ENCODE results near the gene TRIM29.
A peak's percentile ranks its signal among the peaks of the same experiment; 100 is the strongest.

TRIM29 gene

DNA sequence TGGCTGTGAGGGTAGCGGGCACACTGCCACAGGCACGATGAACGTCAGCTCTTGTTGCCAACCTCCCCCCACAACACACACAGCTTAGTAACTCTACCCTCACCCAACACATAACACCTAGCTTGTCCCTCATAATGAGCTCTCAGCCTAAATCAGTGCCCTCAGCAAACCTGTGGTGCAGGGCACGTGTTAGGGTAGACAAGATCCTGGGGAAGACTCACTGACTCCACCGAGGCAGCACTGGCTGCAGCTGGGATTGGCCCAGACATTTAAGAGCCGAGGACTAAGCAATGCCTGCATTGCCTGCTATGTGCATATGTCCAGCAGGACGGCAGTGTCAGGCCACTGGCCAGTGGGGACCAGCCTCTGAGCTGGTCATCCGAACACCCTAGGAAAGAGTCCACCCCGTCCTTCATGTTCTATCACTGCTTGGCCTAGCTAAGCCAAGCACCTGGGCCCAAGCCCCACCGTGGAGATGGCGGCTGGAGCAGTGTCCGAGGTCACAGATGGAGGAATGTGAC is 32.9 kb upstream of the TRIM29 start:
- H3K27me3 ChIP-seq (replicated peaks; ENCODE audit: control insufficient read depth, insufficient read depth, low read length, poor library complexity, severe bottlenecking), result peaks cover 14% of the 10 kb centered on the region
- no peaks in the 10 kb centered on the region for H3K9me3 ChIP-seq (ENCODE audit: control insufficient read depth, low read length)
- H3K36me3 ChIP-seq (ENCODE audit: control insufficient read depth, insufficient read depth, low read length), result no peaks in the 10 kb centered on the region
- DNase-seq, result no peak
- H3K4me1 ChIP-seq (ENCODE audit: control insufficient read depth, insufficient read depth, low read length, poor library complexity, severe bottlenecking), result peaks cover 3% of the 10 kb centered on the region
- H3K27ac ChIP-seq (ENCODE audit: insufficient read depth, low read length, poor library complexity, severe bottlenecking), result no peak overlapping the region
- H3K4me3 ChIP-seq (ENCODE audit: insufficient read depth, low read depth, low read length, poor library complexity, severe bottlenecking), result no peak overlapping the region

DNA sequence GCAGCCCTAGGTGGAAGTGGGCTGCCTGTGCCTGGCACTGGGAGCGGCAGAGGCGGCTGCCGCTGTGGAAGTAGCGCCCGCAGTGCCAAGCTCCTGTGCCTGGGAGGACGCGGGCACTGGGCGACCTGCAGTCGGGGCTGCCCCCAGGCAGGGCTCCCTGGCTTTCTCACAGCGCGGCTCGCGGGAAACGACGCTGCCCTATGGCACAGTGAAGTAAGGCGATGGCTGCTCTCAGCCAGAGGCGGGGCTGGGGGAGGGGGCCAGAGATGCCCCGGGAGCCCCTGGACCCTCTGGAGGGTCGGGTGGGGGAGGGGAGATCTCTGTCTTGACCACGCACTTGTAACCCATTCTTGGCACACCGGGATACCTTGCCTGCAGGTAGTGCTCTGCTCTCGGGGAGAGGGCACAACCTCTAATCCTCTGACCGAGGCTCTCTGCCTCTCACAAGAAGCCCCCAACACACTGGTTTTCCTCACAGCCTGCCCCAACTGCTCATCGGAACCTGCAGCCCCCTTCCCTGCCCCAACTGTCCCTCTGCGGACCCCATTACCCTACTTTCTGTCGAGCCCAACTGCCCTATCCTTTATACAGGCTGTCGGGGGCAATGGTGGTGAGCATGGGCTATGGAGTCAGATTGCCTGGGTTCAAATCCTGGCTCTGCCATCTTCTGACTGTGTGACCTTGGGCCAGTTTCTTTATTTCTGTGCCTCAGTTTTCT is 32.2 kb upstream of the TRIM29 start:
- Histone ChIP-seq H3K27ac (ENCODE audit: insufficient read depth, low read length, poor library complexity, severe bottlenecking) (no peak overlapping the region), H3K27me3 (replicated peaks; ENCODE audit: control insufficient read depth, insufficient read depth, low read length, poor library complexity, severe bottlenecking) (peaks cover 14% of the 10 kb centered on the region)

DNA sequence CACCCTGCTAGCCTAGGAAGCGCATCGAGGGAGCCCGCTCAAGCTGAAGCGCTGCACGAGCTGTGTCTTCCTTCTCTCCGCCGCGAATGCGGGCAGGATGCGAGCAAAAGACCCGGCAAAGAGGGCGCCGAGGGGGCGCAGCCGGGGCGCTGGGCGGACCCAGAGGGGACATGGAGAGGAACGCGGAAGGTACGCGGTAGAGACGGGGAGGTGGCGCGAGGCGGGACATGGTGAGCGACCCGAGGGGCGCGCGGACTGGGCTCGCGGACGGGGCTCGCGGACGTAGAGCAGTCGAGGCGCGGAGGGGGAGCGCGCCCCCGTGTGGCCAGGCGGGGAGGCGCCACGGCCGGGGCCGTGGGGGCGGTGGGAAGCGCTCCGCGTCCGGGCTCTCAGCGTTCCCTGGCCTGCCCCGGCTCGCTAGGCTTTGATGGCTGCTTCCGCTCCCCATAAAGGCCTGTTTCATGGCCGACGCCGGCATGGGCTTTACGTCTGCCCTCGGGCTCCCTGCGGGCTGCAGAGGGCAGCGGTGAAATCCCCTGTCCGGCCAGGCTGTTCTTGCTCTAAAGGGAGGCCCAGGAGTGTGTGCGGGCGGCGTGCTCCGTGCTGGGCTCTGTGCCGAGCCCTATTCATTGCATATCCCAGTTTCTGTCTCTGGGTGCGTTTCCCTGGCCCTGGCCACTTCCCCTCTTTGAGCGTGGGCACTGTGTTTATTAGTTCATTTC is 31.2 kb upstream of the TRIM29 start:
- DNase-seq, result no peak
- Histone ChIP-seq H3K27ac (ENCODE audit: insufficient read depth, low read length, poor library complexity, severe bottlenecking) (no peak overlapping the region), H3K4me3 (ENCODE audit: insufficient read depth, low read depth, low read length, poor library complexity, severe bottlenecking) (peak overlapping the region; percentile 42), H3K9me3 (ENCODE audit: control insufficient read depth, low read length) (no peaks in the 10 kb centered on the region), H3K4me1 (ENCODE audit: control insufficient read depth, insufficient read depth, low read length, poor library complexity, severe bottlenecking) (peaks cover 3% of the 10 kb centered on the region), H3K27me3 (replicated peaks; ENCODE audit: control insufficient read depth, insufficient read depth, low read length, poor library complexity, severe bottlenecking) (peaks cover 14% of the 10 kb centered on the region), H3K36me3 (ENCODE audit: control insufficient read depth, insufficient read depth, low read length) (no peaks in the 10 kb centered on the region)

More for the DNA sequence above, 32.2 kb upstream of the TRIM29 start:
- DNase-seq, result no peak
- no peak overlapping the region for H3K4me3 ChIP-seq (ENCODE audit: insufficient read depth, low read depth, low read length, poor library complexity, severe bottlenecking)
- H3K36me3 ChIP-seq (ENCODE audit: control insufficient read depth, insufficient read depth, low read length), result no peaks in the 10 kb centered on the region
- H3K4me1 ChIP-seq (ENCODE audit: control insufficient read depth, insufficient read depth, low read length, poor library complexity, severe bottlenecking), result peaks cover 3% of the 10 kb centered on the region
- H3K9me3 ChIP-seq (ENCODE audit: control insufficient read depth, low read length), result no peaks in the 10 kb centered on the region

DNA sequence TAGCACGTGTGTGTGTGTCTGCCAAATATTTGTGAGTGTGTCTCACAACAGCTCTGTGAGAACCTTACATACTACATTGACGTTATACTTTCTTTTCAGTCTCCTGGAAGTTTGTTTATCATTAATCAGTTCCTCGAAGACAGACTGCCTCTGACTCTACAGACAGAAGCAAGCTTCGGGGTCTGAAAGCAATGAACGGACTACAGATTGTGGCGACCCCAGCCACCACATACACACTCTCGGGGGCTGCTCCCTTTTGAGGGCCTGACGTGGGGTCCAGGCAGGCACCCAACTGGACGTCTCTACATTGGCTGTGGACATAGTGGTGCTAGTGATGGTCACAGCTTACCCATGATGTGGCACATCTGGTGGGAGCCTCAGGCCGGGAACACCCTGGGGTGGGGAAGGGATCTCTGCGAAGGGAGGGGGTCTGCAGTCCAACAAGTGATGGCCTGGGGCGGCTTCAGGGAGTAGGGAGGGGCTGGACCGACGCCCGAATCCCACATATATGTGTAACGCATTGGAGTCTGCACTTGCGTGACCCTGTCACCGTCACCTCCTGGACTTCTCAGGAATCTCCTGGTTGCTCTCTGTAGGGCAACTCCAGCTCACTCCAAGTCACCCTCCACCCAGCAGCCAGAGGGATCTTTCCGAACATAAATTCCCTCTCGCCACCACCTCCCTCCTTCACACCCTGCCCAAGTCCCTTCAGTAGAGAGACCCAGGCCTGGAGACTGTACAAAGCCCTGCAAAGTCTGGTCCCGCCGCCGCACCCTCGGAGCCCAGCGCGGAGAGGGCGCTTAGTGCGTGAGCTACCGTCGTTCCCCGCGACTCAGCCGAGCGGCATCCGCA is 30.4 kb upstream of the TRIM29 start:
- DNase-seq, result no peak
- H3K4me3 ChIP-seq (ENCODE audit: insufficient read depth, low read depth, low read length, poor library complexity, severe bottlenecking), result peak overlapping the region; percentile 42
- peaks cover 3% of the 10 kb centered on the region for H3K4me1 ChIP-seq (ENCODE audit: control insufficient read depth, insufficient read depth, low read length, poor library complexity, severe bottlenecking)
- no peak overlapping the region for H3K27ac ChIP-seq (ENCODE audit: insufficient read depth, low read length, poor library complexity, severe bottlenecking)
- H3K36me3 ChIP-seq (ENCODE audit: control insufficient read depth, insufficient read depth, low read length), result no peaks in the 10 kb centered on the region
- H3K9me3 ChIP-seq (ENCODE audit: control insufficient read depth, low read length), result no peaks in the 10 kb centered on the region
- peaks cover 14% of the 10 kb centered on the region for H3K27me3 ChIP-seq (replicated peaks; ENCODE audit: control insufficient read depth, insufficient read depth, low read length, poor library complexity, severe bottlenecking)

DNA sequence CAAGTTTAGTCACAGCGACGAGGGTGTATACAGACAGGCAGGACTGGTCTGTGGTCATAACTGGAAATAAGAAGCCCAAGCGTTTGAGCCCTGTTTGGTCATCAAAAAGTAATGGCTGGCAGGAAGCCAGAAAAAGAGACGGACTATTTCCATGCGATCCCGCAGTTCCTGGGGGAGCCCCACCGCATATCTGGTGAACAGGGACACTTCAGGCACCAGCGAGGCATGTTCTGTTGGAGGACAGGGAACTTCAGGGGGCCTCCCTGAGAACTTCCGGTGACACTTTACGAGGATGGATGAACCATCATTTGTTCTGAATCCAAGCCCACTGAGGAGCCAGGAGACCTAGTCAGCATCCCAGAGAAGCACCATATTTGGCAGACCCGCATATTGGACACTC is 29.7 kb upstream of the TRIM29 start:
- Histone ChIP-seq H3K4me3 (ENCODE audit: insufficient read depth, low read depth, low read length, poor library complexity, severe bottlenecking) (no peak overlapping the region), H3K27ac (ENCODE audit: insufficient read depth, low read length, poor library complexity, severe bottlenecking) (no peak overlapping the region), H3K4me1 (ENCODE audit: control insufficient read depth, insufficient read depth, low read length, poor library complexity, severe bottlenecking) (peaks cover 3% of the 10 kb centered on the region), H3K27me3 (replicated peaks; ENCODE audit: control insufficient read depth, insufficient read depth, low read length, poor library complexity, severe bottlenecking) (peaks cover 14% of the 10 kb centered on the region), H3K9me3 (ENCODE audit: control insufficient read depth, low read length) (no peaks in the 10 kb centered on the region), H3K36me3 (ENCODE audit: control insufficient read depth, insufficient read depth, low read length) (no peaks in the 10 kb centered on the region)
- DNase-seq, result no peak

DNA sequence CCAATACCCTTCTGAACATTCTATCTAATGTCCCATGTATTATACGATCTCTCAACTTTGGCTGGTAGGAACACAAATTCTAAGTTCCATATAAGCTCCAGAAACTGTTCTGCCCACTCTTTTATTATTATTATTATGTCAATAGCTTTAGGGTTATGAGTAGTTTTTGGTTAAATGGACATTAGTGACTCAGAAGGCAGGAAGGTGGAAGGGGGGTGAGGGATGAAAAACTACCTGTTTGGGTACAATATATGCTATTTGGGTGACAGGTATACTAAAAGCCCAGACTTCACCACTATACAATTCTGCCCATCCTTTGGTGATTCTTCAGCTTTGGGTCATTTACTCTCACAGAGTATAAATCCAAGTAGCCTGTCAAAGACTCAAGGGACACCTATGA is 22.5 kb upstream of the TRIM29 start:
- no peaks in the 10 kb centered on the region for H3K9me3 ChIP-seq (ENCODE audit: control insufficient read depth, low read length)
- H3K4me1 ChIP-seq (ENCODE audit: control insufficient read depth, insufficient read depth, low read length, poor library complexity, severe bottlenecking), result no peaks in the 10 kb centered on the region
- DNase-seq, result no peak
- no peak overlapping the region for H3K4me3 ChIP-seq (ENCODE audit: insufficient read depth, low read depth, low read length, poor library complexity, severe bottlenecking)
- H3K36me3 ChIP-seq (ENCODE audit: control insufficient read depth, insufficient read depth, low read length), result no peaks in the 10 kb centered on the region
- no peak overlapping the region for H3K27ac ChIP-seq (ENCODE audit: insufficient read depth, low read length, poor library complexity, severe bottlenecking)
- no peaks in the 10 kb centered on the region for H3K27me3 ChIP-seq (replicated peaks; ENCODE audit: control insufficient read depth, insufficient read depth, low read length, poor library complexity, severe bottlenecking)

DNA sequence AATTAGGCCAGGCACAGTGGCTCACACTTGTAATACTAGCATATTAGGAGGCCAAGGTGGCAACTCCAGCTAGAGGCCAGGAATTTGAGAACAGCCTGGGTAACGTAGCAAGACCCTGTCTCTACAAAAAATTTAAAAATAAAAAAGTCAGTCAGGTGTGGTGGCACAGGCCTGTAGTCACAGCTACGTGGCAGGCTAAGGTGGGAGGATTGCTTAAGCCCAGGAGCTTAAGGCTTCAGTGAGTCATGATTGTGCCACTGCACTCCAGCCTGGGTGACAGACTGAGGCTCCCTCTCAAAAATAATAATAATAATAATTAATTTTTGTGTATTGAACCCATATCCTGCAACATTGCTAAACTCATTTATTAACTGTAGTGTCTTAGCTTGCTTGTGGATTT is 15.3 kb upstream of the TRIM29 start:
- no peaks in the 10 kb centered on the region for H3K4me1 ChIP-seq (ENCODE audit: control insufficient read depth, insufficient read depth, low read length, poor library complexity, severe bottlenecking)
- no peak for DNase-seq
- no peaks in the 10 kb centered on the region for H3K9me3 ChIP-seq (ENCODE audit: control insufficient read depth, low read length)
- H3K36me3 ChIP-seq (ENCODE audit: control insufficient read depth, insufficient read depth, low read length), result no peaks in the 10 kb centered on the region
- no peak overlapping the region for H3K4me3 ChIP-seq (ENCODE audit: insufficient read depth, low read depth, low read length, poor library complexity, severe bottlenecking)
- H3K27me3 ChIP-seq (replicated peaks; ENCODE audit: control insufficient read depth, insufficient read depth, low read length, poor library complexity, severe bottlenecking), result no peaks in the 10 kb centered on the region
- H3K27ac ChIP-seq (ENCODE audit: insufficient read depth, low read length, poor library complexity, severe bottlenecking), result no peak overlapping the region

DNA sequence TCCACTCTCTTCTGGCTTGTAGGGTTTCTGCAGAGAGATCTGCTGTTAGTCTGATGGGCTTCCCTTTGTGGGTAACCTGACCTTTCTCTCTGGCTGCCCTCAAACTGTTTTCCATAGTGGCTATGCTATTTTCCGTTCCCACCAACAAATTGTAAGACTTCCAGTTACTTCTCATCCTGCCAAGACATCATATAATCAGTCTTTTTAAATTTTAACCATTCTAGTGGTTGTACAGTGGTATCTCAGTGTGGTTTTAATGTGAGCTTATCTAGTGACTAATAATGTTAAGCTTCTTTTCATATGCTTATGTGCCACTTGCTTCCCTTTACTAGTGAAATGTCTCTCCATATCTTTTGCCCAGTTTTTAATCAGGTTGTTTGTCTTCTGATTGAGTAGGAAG is 13.6 kb upstream of the TRIM29 start:
- H3K36me3 ChIP-seq (ENCODE audit: control insufficient read depth, insufficient read depth, low read length), result no peaks in the 10 kb centered on the region
- no peak overlapping the region for H3K27ac ChIP-seq (ENCODE audit: insufficient read depth, low read length, poor library complexity, severe bottlenecking)
- no peaks in the 10 kb centered on the region for H3K27me3 ChIP-seq (replicated peaks; ENCODE audit: control insufficient read depth, insufficient read depth, low read length, poor library complexity, severe bottlenecking)
- H3K4me1 ChIP-seq (ENCODE audit: control insufficient read depth, insufficient read depth, low read length, poor library complexity, severe bottlenecking), result no peaks in the 10 kb centered on the region
- DNase-seq, result no peak
- no peak overlapping the region for H3K4me3 ChIP-seq (ENCODE audit: insufficient read depth, low read depth, low read length, poor library complexity, severe bottlenecking)
- no peaks in the 10 kb centered on the region for H3K9me3 ChIP-seq (ENCODE audit: control insufficient read depth, low read length)

DNA sequence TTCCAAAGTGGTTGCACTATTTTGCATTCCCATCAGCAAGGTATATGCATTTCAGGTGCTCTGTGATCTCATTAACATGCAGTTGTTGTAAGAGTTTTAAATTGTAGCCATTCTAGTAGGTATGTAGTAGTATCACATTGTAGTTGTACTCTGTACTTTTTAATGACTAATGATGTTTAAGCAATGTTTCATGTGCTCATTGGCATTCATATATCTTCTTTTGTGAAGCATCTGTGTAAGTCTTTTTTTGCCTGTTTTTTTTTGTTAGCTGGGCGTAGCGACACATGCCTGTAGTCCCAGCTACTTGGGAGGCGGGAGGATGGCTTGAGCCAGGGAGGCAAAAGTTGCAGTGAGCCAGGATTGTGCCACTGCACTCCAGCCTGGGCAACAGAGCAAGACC is 11.3 kb upstream of the TRIM29 start:
- no peak for DNase-seq
- Histone ChIP-seq H3K27ac (ENCODE audit: insufficient read depth, low read length, poor library complexity, severe bottlenecking) (no peak overlapping the region), H3K4me1 (ENCODE audit: control insufficient read depth, insufficient read depth, low read length, poor library complexity, severe bottlenecking) (no peaks in the 10 kb centered on the region), H3K36me3 (ENCODE audit: control insufficient read depth, insufficient read depth, low read length) (no peaks in the 10 kb centered on the region), H3K27me3 (replicated peaks; ENCODE audit: control insufficient read depth, insufficient read depth, low read length, poor library complexity, severe bottlenecking) (no peaks in the 10 kb centered on the region), H3K9me3 (ENCODE audit: control insufficient read depth, low read length) (no peaks in the 10 kb centered on the region), H3K4me3 (ENCODE audit: insufficient read depth, low read depth, low read length, poor library complexity, severe bottlenecking) (no peak overlapping the region)

DNA sequence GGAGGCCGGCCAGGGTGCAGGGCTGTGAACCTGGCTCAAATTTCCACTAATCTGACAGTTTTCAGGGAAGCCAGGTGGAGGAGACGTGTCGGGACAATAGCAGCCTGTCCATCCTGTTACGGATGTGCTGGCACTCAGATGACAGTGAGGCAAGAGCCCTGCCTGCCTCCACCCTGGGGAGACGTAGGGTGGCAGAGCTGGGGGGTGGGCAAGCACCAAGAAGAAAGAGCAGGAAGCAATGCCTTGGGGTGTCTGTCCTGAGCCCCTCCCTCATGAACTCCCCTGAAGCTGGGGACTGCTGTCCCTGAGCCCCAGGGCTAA is 10.0 kb upstream of the TRIM29 start:
- H3K36me3 ChIP-seq (ENCODE audit: control insufficient read depth, insufficient read depth, low read length), result no peaks in the 10 kb centered on the region
- no peaks in the 10 kb centered on the region for H3K4me1 ChIP-seq (ENCODE audit: control insufficient read depth, insufficient read depth, low read length, poor library complexity, severe bottlenecking)
- no peak for DNase-seq
- no peaks in the 10 kb centered on the region for H3K27me3 ChIP-seq (replicated peaks; ENCODE audit: control insufficient read depth, insufficient read depth, low read length, poor library complexity, severe bottlenecking)
- no peaks in the 10 kb centered on the region for H3K9me3 ChIP-seq (ENCODE audit: control insufficient read depth, low read length)
- no peak overlapping the region for H3K4me3 ChIP-seq (ENCODE audit: insufficient read depth, low read depth, low read length, poor library complexity, severe bottlenecking)
- H3K27ac ChIP-seq (ENCODE audit: insufficient read depth, low read length, poor library complexity, severe bottlenecking), result no peak overlapping the region
